Psoas muscle (tissue), 8 donors: ENCODE data around the gene SNCG. TPM values are rescaled to one million over a fixed set of nuclear protein-coding genes. Genes with fewer than 3 reads are reported as not detected.
A peak's percentile ranks its signal among the peaks of the same experiment; 100 is the strongest.

Experiments used
- ATAC-seq, 4 donors: fragments of 200-7000 bp; cut with Tn5 transposase; one replicate each; pipeline ENCODE4 v1.9.1; 2020; ENCODE audit warnings: moderate library complexity in 3 of 4, mild to moderate bottlenecking in 2 of 4
- DNase-seq, 2 donors: peaks; one replicate each; pipeline ENCODE4 v3.0.0-alpha.2; 2020
- H3K27ac ChIP-seq: fragments of 200-600 bp; one replicate; pipeline ENCODE4 v1.8.0; 2022
- H3K27me3 ChIP-seq, 3 donors: fragments of 200-600 bp in 1 of 3; one replicate each; pipeline versions ENCODE4 v1.6.1 to v1.8.0; 2013 to 2022; ENCODE audit warnings: low read length in 2 of 3, mild to moderate bottlenecking in 2 of 3, moderate library complexity in 1 of 3; ENCODE audit not compliant: insufficient read depth in 3 of 3
- H3K36me3 ChIP-seq, 2 donors: fragments of 200-600 bp in 1 of 2; one replicate each; pipeline versions ENCODE4 v1.6.1 to v1.8.0; 2013 to 2022; ENCODE audit warnings: low read depth in 1 of 2, mild to moderate bottlenecking in 1 of 2, moderate library complexity in 1 of 2; ENCODE audit not compliant: insufficient read depth in 1 of 2
- H3K4me1 ChIP-seq: fragments of 200-600 bp; one replicate; pipeline ENCODE4 v1.8.0; 2022
- H3K4me3 ChIP-seq: fragments of 200-600 bp; one replicate; pipeline ENCODE4 v1.8.0; 2022; ENCODE audit warnings: mild to moderate bottlenecking
- H3K9me3 ChIP-seq: fragments of 200-600 bp; one replicate; pipeline ENCODE4 v1.8.0; 2022
- WGBS, 3 donors: extraction: QIAGEN DNeasy Blood & Tissue Kit; methylation state at CpG; one replicate each; pipeline versions ENCODE4 v1.1.6 to v1.1.7; 2013; 5-methylcytosine and 5-hydroxymethylcytosine counted together
- intact Hi-C, 2 donors: fragments of 100-400 bp; cut with DNase I; formaldehyde crosslinking; loops; one replicate each; pipeline versions ENCODE4 v1.11.0 to v1.14.2; 2022
- polyA plus RNA-seq, 3 donors: library from polyadenylated mRNA; stranded (reverse); fragments of 200-250 nt; gene quantifications; one replicate each; pipeline ENCODE4 v1.2.3, GENCODE V29; 2013
- total RNA-seq, 4 donors: library from RNA; stranded (reverse); fragmentation: NEBNext Ultra II Directional in 2 of 4; extraction: Animal tissue kit (Norgen Biotek cat#: 25700) in 2 of 4; gene quantifications; one replicate each; pipeline versions ENCODE4 v1.2.1 to v1.2.4, GENCODE V29; 2021 to 2023
- TF ChIP-seq, protein P1 (sequence below): fragments of 200-600 bp; IDR thresholded peaks from one replicate; pipeline ENCODE4 v1.8.0; 2022; ENCODE audit warnings: antibody characterized with exemption
- donor health status: healthy with polysubstance abuse.
- donor health status: DM: no; HTN: no; CAD: no; lungs with moderate emphysema.
- donor health status: Bipolar disorder and iron deficiency.
- donor health status: healthy.
- donor health status: DM: yes; HTN: yes; CAD: no.
- donor health status: DM: no; HTN: no; CAD: no.
- donor health status: DM: no; HTN: no; CAD: no.
- donor health status: DM: yes; HTN: yes; CAD: no.

SNCG gene
- total and polyA plus RNA-seq, 7 donors = 5.8 to 21.3 (median 11.0) TPM

DNA sequence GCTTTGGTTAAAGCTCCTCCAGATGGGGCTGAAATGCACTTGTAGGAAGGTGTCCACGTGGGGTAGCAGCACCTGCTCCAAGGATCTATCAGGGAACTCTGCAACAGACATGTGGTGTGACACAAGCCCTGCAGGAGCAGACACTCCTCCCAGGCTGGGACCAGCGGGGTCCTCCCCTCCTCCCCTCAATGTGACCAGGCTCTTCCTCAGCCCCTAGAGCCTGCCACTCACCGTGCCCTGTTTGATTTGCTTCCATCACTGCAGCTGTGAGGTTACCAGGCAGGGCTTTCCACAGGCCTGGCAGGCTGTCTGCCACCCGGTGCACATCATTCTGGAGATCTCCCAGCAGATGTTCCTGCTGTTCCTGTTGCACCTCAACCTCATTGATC is 14.4 kb upstream of the SNCG start:
- DNase-seq = no peak
- WGBS, 3 donors = 52 to 75% (median 57%) methylated on average over 4 of the region's 4 CpGs
- H3K4me3 ChIP-seq = no peak overlapping the region
- ATAC-seq = no peak
- TF ChIP-seq, protein P1, sequence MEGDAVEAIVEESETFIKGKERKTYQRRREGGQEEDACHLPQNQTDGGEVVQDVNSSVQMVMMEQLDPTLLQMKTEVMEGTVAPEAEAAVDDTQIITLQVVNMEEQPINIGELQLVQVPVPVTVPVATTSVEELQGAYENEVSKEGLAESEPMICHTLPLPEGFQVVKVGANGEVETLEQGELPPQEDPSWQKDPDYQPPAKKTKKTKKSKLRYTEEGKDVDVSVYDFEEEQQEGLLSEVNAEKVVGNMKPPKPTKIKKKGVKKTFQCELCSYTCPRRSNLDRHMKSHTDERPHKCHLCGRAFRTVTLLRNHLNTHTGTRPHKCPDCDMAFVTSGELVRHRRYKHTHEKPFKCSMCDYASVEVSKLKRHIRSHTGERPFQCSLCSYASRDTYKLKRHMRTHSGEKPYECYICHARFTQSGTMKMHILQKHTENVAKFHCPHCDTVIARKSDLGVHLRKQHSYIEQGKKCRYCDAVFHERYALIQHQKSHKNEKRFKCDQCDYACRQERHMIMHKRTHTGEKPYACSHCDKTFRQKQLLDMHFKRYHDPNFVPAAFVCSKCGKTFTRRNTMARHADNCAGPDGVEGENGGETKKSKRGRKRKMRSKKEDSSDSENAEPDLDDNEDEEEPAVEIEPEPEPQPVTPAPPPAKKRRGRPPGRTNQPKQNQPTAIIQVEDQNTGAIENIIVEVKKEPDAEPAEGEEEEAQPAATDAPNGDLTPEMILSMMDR = no peak
- H3K27me3 ChIP-seq = no peaks in the 10 kb centered on the region
- intact Hi-C loops = no loop called here
- H3K27ac ChIP-seq = no peak overlapping the region
- no peaks in the 10 kb centered on the region for H3K9me3 ChIP-seq
- H3K4me1 ChIP-seq = peaks cover 6% of the 10 kb centered on the region
- H3K36me3 ChIP-seq = no peaks in the 10 kb centered on the region

DNA sequence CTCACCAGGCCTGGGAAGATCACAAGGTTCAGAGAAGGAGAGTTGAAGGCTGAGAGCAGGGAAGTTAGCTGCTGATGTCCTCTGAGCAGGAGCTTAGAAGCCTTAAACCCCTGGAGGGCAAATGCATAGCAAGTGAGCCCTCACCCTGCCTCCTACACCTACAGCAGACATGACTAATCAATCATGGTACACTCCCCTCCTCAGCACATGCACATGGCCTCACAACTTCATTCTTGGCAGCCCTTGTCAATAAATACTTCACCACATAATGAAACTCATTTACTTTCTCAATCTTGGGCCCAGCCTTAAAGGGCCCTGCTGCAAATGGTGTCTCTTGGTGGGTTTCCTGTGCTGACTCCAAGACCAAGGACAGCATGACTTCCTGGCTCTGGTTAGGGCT is 13.9 kb upstream of the SNCG start:
- intact Hi-C loops = no loop called here
- no peaks in the 10 kb centered on the region for H3K9me3 ChIP-seq
- H3K4me1 ChIP-seq = peaks cover 6% of the 10 kb centered on the region
- DNase-seq (no peak), ATAC-seq (no peak)
- H3K27ac ChIP-seq = no peak overlapping the region
- no peaks in the 10 kb centered on the region for H3K36me3 ChIP-seq
- TF ChIP-seq, protein P1 = no peak
- no peaks in the 10 kb centered on the region for H3K27me3 ChIP-seq
- H3K4me3 ChIP-seq = no peak overlapping the region

DNA sequence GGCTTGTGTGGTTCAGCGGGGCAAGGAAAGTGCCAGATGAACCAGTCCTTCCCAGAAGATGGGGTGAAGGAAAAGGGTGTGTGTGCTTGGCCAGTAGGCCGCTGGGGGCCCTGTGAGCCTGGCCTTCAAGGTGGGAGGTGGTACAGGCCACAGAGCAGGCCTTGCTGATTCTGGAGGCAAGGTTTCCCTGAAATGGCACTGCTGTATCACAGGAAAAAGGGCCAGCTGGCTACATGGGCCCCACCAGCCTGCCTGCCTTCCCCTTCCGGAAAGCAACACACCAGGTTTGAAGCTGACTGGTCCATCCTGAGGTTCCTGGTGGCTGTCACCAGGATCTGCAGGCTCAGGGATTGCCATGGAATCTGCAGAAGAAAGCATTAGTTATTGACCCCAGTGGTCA is 13.5 kb upstream of the SNCG start:
- intact Hi-C loops = no loop called here
- Histone ChIP-seq H3K4me3 (no peak overlapping the region), H3K4me1 (peaks cover 6% of the 10 kb centered on the region), H3K9me3 (no peaks in the 10 kb centered on the region), H3K36me3 (no peaks in the 10 kb centered on the region), H3K27ac (no peak overlapping the region), H3K27me3 (no peaks in the 10 kb centered on the region)
- no peak for DNase-seq
- no peak for ATAC-seq
- TF ChIP-seq, protein P1 = no peak
- 82 to 86% (median 86%) methylated on average over 3 of the region's 3 CpGs for WGBS, 3 donors

DNA sequence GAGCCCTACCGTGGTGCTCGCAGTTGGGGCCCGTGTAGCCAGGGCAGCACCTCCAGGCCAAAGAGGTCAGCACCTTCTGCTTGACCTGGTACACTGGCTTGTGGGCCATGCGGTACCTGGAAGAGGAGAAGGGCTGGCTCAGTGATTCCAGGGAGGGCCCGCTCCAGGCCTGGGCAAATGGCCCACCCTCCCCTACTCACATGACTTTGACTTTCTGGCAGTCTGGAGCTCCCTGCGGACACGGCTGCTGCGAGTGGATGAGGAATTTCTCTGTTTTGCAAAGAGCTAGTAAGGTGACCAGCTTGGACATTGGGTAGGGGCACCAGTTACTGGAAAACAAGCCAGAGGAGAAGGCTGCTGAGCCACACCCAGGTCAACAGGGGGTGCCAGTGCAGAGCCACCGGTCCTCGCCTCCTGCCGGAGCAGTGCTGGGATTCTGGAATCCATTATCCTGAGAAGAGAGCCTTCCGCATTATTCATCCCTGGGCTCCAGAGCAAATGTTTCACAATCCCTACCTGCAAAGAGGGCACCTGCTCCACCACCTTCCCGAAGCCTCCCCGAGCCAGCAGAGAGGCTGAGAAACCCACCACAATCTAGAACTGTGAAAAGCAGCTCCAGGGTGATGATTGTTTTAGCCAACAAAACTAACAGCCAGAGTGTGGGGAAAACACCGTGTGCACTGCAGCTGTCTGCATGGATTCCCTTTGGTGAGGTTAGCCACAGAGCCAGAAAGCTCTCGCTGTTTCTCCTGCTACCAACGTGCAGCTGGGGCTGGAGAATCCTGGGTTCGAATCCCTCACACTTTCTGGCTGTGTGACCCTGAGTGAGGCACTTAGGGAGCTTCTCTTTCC is 12.8 kb upstream of the SNCG start:
- no peaks in the 10 kb centered on the region for H3K36me3 ChIP-seq
- H3K9me3 ChIP-seq = no peaks in the 10 kb centered on the region
- no peak overlapping the region for H3K4me3 ChIP-seq
- TF ChIP-seq, protein P1 = no peak
- WGBS, 3 donors = 28 to 37% (median 28%) methylated on average over 18 of the region's 18 CpGs
- peak; percentile 37 to 51 for DNase-seq
- peak in 3 of 4 donors; percentile 47 to 57 (median 49) for ATAC-seq
- H3K27me3 ChIP-seq = no peaks in the 10 kb centered on the region
- H3K4me1 ChIP-seq = peaks cover 6% of the 10 kb centered on the region
- H3K27ac ChIP-seq = no peak overlapping the region
- intact Hi-C loops = no loop called here
